Activated B cell treated with CpG ODN at 0.5 μM for 24 hours (primary cell): Measurements from ENCODE around the gene E2F8. TPM values are rescaled to one million over a fixed set of nuclear protein-coding genes. Genes with fewer than 3 reads are reported as not detected.

ENCODE experiments used
- ATAC-seq: fragments of 200-7000 bp; cut with Tn5 transposase; one replicate; pipeline ENCODE4 v1.10.0; 2021; ENCODE audit warnings: low read depth, mild to moderate bottlenecking, moderate library complexity
- CTCF ChIA-PET: fragments of 350-600 bp; sonication (Branson Sonifier 250); formaldehyde crosslinking; loops from one replicate; lab custom pipeline; 2021; ENCODE audit warnings: antibody characterized with exemption; lab: Charles Lee
- POLR2A ChIA-PET: fragments of 350-600 bp; sonication (Branson Sonifier 250); formaldehyde crosslinking; loops from one replicate; lab custom pipeline; 2021; ENCODE audit warnings: antibody characterized with exemption; lab: Charles Lee
- DNase-seq: peaks from one replicate; pipeline ENCODE4 v3.0.0; 2022
- H3K27ac Mint-ChIP-seq: one replicate; pipeline ENCODE4 v1.8.0; 2020; ENCODE audit warnings: mixed read lengths
- H3K27me3 Mint-ChIP-seq: one replicate; pipeline ENCODE4 v1.8.0; 2021; ENCODE audit warnings: mixed read lengths
- H3K36me3 Mint-ChIP-seq: one replicate; pipeline ENCODE4 v1.8.0; 2021; ENCODE audit warnings: low read depth, mixed read lengths
- H3K4me1 Mint-ChIP-seq: one replicate; pipeline ENCODE4 v1.8.0; 2021; ENCODE audit warnings: mixed read lengths
- H3K4me3 Mint-ChIP-seq: one replicate; pipeline ENCODE4 v1.8.0; 2020; ENCODE audit warnings: mild to moderate bottlenecking, mixed read lengths
- H3K9me3 Mint-ChIP-seq: one replicate; pipeline ENCODE4 v1.8.0; 2020; ENCODE audit warnings: mixed read lengths
- CTCF ChIP-seq: fragments of 200-600 bp; IDR thresholded peaks from one replicate; pipeline ENCODE4 v1.8.0; 2022; ENCODE audit warnings: antibody characterized with exemption, mild to moderate bottlenecking
- intact Hi-C: fragments of 100-400 bp; cut with micrococcal nuclease; formaldehyde crosslinking; loops from one replicate; pipeline ENCODE4 v1.15.1; 2024
- total RNA-seq: library from RNA; stranded (reverse); gene quantifications from 2 replicates; pipeline ENCODE4 v1.2.3, GENCODE V29; 2022

E2F8 gene
- total RNA-seq, 1 donor from 2014 or later, result 0.82 TPM

- H3K27ac Mint-ChIP-seq, result no peak overlapping the region
- intact Hi-C loops, result no loop called here
- no peak overlapping the region for H3K4me3 Mint-ChIP-seq
- CTCF ChIA-PET, result no interaction called here
- no peaks in the 10 kb centered on the region for H3K36me3 Mint-ChIP-seq
- no peaks in the 10 kb centered on the region for H3K9me3 Mint-ChIP-seq
- no peak for DNase-seq
- no peak for ATAC-seq
- POLR2A ChIA-PET, result no interaction called here
- H3K4me1 Mint-ChIP-seq, result no peaks in the 10 kb centered on the region
- no peak for TF ChIP-seq CTCF
- H3K27me3 Mint-ChIP-seq, result no peaks in the 10 kb centered on the region
Measured at GRCh38 chr11:19185516-19186052, 55.2 kb downstream of the E2F8 start.

GRCh38 chr11:19185036-19185435 lies 55.7 kb downstream of the E2F8 start:
- H3K4me1 Mint-ChIP-seq, result no peaks in the 10 kb centered on the region
- no peak for ATAC-seq
- H3K27me3 Mint-ChIP-seq, result no peaks in the 10 kb centered on the region
- H3K27ac Mint-ChIP-seq, result no peak overlapping the region
- no peak overlapping the region for H3K4me3 Mint-ChIP-seq
- no peak for DNase-seq
- no peaks in the 10 kb centered on the region for H3K36me3 Mint-ChIP-seq
- no peaks in the 10 kb centered on the region for H3K9me3 Mint-ChIP-seq
- POLR2A ChIA-PET, result no interaction called here
- intact Hi-C loops, result no loop called here
- TF ChIP-seq CTCF, result no peak
- CTCF ChIA-PET, result no interaction called here

GRCh38 chr11:19183646-19184045 lies 57.1 kb downstream of the E2F8 start:
- Mint-ChIP-seq H3K4me3 (no peak overlapping the region), H3K36me3 (no peaks in the 10 kb centered on the region), H3K27me3 (no peaks in the 10 kb centered on the region), H3K27ac (no peak overlapping the region), H3K9me3 (no peaks in the 10 kb centered on the region), H3K4me1 (no peaks in the 10 kb centered on the region)
- DNase-seq (no peak), ATAC-seq (no peak)
- ChIA-PET POLR2A (no interaction called here), CTCF (interaction anchor here (0.8 kb wide), 1 partner anchor 9 kb away, joined by 3 read pairs; no protein-coding TSS in a partner anchor)
- no peak for TF ChIP-seq CTCF
- intact Hi-C loops, result no loop called here

GRCh38 chr11:19181531-19182261 lies 59.0 kb downstream of the E2F8 start:
- Mint-ChIP-seq H3K27ac (no peak overlapping the region), H3K9me3 (no peaks in the 10 kb centered on the region), H3K27me3 (no peaks in the 10 kb centered on the region), H3K4me1 (peaks cover 5% of the 10 kb centered on the region), H3K4me3 (no peak overlapping the region), H3K36me3 (peaks cover 5% of the 10 kb centered on the region)
- DNase-seq, result no peak
- ATAC-seq, result no peak
- ChIA-PET POLR2A (no interaction called here), CTCF (no interaction called here)
- no peak for TF ChIP-seq CTCF
- intact Hi-C loops, result no loop called here

- peak overlapping the region; percentile 20 for H3K27ac Mint-ChIP-seq
- ATAC-seq, result peak; percentile 40
- no peak for TF ChIP-seq CTCF
- intact Hi-C loops, result loop anchor here (2.0 kb wide), 1 partner anchor 64 kb away; the partner anchor contains the start of gene E2F8
- no peaks in the 10 kb centered on the region for H3K27me3 Mint-ChIP-seq
- ChIA-PET CTCF (no interaction called here), POLR2A (no interaction called here)
- no peak overlapping the region for H3K4me3 Mint-ChIP-seq
- peaks cover 42% of the 10 kb centered on the region for H3K36me3 Mint-ChIP-seq
- H3K9me3 Mint-ChIP-seq, result no peaks in the 10 kb centered on the region
- H3K4me1 Mint-ChIP-seq, result peaks cover 26% of the 10 kb centered on the region
- DNase-seq, result no peak
Measured at GRCh38 chr11:19176629-19177186, 64.0 kb downstream of the E2F8 start.
